Inferior parietal cortex (tissue), 1 donor: ENCODE results near the gene INTS12.

Experiments used
- DNase-seq: peaks from one replicate; pipeline ENCODE4 v3.0.0-alpha.2; 2016; ENCODE audit errors: extremely low spot score

INTS12 gene

GRCh38 chr4:105683038-105683437 lies 25.5 kb downstream of the INTS12 start:
- no peak for DNase-seq

DNA sequence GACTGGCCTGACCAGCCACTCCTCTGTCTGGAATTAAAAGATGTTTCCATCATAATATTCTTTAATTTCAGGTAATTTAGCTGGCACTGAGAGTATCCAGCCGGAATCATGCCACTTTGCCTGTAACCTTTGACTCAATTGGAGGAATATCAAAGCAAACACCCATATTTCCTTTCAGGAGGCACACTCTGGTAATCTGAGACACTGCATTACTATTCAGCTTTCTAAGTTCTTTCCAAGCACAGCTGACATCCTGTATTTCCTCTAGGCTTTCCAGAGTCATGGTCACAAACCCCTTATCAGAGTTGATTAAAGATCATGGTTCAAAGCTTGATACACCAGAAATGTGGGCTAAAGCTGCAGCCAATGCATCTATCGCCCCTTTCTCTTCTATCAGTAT lies 29.3 kb downstream of the INTS12 start:
- no peak for DNase-seq

DNA sequence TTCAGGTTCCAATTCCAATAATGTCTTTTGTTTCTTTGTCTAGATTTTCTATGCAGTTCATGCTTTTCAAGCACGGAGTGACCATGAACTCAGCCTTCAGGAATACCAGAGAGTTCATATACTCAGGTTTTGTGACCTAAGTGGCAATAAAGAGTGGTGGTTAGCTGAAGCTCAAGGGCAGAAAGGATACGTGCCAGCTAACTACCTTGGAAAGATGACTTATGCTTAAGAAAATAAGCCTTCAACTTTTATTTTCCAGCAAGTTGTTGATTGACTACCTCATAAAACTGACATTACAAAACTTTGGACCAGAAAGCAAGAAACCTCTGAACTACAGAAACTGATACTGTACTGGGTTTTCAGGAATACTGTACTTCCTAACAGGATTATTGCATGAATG lies 30.8 kb downstream of the INTS12 start:
- no peak for DNase-seq

DNA sequence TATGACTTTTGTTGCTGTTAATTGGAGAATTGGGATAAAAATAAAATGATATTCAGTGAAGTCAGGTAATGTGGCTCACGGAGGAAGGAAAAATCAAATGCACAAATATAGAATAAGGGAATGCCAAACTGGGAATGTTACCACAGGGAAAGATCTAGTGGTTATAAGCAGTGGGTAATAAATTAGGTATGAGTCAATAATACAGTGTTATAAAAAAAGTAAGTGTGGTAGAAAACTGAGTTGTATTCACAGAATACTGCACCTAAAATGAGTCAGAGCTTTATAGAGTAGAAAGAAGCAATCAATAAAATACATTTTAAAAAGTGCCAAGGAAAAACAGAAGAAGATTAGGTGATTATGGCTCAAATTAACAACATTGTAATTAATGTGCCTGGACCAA lies 34.5 kb downstream of the INTS12 start:
- DNase-seq = no peak

- DNase-seq = no peak
These were observed 37.2 kb downstream of the INTS12 start for GRCh38 chr4:105671301-105671700.

DNA sequence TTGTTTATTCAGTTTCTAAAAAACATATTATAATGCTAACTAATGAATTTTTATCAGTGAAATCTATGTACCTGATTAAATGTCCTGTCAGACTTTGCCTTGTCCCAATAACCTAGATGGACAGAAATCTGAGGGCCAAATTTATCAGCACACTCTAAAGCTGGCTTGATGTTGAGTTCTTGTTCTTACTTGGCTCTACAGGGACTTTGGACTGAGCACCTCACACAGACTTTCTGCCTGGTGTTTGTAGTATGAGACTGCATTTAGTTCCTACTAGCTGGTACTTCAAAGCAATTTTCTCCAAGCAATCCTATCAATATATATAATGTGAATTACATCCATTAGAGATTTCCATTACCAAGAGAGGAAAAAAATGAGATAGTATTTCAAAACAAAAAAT lies 37.8 kb downstream of the INTS12 start:
- DNase-seq = no peak

- DNase-seq = peak; percentile 28
These were observed 41.8 kb downstream of the INTS12 start for GRCh38 chr4:105666693-105667092.

DNA sequence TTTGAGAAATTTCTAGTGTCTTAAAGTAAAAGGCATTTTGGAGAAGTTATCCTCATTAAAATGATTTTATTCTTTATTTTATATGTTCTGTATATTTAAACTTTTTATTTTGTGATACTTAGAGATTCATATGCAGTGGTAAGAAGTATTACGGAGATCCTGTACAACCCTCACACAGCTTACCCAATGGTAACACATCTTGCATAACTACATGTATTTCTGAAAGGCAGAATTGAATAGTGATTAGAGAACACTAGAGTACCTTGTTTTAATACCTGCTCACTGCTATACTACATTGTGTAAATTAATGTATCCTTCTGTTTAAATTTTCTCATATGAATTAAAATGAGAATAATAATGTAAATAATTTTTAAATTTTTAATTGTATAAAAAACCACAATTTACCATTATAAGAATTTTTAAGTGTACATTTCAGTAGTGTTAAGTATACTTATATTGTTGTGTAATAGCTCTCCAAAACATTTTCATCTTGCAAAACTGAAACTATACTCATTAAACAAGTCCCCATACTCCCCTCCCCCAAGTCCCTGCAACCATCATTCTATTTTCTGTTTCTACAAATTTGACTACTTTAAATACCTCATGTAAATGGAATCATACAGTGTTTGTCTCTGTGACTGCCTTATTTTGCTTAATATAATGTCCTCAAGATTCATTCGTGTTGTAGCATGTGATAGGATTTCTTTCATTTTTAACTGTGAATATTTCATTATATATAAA lies 45.4 kb downstream of the INTS12 start:
- no peak for DNase-seq

DNA sequence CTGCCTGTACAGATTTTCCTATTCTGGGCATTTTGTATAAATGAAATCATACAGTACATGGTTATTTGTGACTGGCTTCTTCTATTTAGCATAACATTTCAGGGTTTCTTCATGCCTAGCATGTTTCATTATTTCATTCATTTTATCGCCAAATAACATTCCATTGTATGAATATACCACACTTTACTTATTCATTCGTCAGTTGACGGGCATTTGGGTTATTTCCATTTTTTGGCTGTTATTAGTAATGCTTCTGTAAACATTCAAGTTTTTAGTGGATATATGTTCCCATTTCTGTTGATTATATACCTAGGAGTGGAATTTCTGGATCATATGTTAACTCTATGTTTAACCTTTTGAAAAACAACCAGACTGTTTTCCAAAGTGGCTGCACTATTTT lies 47.5 kb downstream of the INTS12 start:
- DNase-seq = no peak

DNA sequence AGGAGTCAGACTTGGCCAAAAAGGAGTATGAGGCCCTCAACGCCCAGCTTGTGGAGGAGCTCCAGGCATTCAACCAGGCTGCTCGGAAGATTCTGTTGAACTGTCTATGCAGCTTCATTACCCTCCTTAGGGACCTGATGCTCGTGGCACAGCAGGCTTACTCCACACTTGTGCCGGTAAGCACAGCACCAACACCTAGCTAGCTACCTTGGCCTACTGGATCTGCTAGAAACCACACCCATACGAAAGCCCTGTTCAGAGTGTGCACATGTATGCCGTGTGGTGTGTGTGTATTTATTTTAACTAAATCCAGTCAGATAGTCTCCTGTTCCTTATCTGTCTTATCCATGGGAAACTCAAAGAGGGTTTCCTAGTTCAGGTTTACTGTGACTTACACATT lies 49.3 kb downstream of the INTS12 start:
- DNase-seq = no peak

- DNase-seq = no peak
These were observed 51.2 kb downstream of the INTS12 start for GRCh38 chr4:105657117-105657765.

- no peak for DNase-seq
These were observed 56.1 kb downstream of the INTS12 start for GRCh38 chr4:105652286-105652888.

GRCh38 chr4:105651884-105652283 lies 56.6 kb downstream of the INTS12 start:
- DNase-seq = no peak

DNA sequence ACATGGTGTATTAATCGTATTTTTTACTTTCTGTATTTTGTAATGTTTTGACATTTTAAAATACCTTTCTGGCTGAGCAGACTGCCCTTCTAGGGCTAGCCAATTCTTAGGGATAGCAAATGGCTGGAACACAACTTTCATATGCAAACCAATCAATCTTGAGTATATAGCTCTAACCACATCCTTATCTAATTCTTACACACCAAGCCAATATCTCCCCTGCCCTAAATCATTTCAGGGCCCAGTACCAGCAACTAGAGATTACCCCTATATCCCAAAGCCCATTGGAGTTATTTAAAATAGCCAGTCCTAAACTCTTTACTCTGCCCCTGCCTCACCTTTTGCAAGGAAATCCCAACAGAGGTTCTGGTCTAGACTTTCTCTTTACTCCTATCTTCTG lies 58.3 kb downstream of the INTS12 start:
- DNase-seq = no peak

DNA sequence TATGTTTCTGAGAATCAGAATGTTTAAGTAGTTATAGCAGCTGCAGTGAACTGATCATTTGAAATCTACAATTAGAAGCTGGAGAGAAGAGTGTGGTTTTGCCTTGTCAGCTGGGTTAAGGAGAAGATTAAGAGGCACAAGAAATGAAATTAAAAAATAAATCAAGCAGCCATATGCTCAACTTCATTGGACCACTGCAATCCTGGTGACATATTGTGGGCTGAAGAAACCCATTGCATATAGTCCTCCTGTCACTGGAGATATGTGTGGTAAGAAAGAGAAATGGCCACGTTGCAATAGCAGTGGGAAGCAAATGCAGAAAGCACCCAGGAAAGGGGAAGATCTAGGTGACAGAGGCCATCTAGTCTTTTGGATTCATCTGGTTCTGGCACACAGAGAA lies 63.0 kb downstream of the INTS12 start:
- DNase-seq = no peak

DNA sequence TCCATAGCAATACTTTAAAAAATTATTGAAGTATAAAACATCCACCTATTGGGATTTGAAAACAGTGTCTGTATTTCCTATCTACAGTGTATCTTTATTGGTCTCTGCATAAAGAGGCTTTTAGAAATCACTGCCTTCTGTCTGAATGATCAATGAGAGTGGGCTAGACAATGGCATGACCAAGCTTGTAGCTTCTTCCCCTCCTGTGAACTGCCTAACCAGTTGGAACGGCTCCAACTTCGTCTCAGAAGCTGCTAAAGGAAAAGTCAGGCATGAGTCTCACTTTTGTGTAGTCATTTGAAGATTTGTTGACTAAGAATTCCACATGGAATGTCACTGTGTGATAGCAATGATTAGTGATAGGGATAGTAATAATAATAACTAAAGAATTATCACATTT lies 64.2 kb downstream of the INTS12 start:
- DNase-seq = no peak

DNA sequence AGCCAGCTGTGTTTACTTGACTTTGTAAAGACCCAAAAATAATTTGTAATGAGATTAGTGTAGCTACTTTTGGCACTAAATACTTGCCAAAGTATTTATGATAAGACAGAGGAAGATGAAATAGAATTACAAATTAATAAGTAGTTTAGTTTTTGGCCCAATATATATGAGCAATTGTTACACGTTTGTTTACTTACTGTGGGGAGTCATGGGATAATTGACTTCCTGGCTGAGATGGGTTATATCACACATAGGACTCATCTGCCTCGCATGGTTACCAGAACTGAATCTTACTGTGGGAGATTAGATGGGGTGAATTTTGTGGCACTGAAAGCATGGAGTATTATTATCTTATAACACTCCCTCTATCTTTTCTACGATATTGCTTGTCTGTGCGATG lies 66.6 kb downstream of the INTS12 start:
- no peak for DNase-seq

- DNase-seq = peak; percentile 82
These were observed 70.9 kb downstream of the INTS12 start for GRCh38 chr4:105637408-105638176.

DNA sequence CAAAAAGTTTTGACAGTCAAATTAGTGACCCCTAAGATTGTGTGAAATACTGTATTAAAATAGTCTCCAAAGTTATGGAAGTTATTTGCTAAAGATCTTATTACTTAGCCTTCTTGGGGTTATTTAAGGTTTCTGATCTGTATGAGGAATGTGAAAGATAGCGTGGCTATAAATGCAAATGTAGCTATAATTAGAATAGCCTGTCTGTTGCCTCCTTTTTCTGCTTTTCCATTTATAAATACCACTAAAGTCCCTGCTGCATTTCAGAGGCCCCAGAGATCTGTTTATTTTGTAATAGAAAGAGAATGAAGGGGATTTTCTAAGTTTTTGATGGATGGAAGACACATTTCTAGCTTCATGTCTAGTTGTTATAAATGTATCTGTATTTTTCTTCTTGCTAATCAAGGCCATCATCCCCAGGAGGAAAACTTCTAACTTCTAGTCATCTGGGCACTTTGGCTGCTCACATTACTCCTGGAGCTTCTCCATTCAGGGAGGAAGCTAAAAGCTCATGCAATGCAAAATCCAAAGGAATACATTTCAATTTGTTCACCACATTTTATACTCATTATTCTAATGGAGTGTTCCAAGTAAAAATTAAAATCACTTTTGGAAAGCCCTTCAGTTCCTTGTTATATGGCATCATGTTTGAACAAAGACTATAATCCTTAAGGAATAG lies 73.9 kb downstream of the INTS12 start:
- DNase-seq = no peak

GRCh38 chr4:105633241-105633640 lies 75.2 kb downstream of the INTS12 start:
- no peak for DNase-seq
